Measurements from ENCODE around the gene ODC1. TPM values are rescaled to one million over a fixed set of nuclear protein-coding genes. Genes with fewer than 3 reads are reported as not detected.

The ODC1 gene
- total RNA-seq, 4 donors from 2014 or later, result 70.1 to 158 (median 94.8) TPM

GRCh38 chr2:10494351-10495066, 46.4 kb upstream of the ODC1 start:
- 56 to 74% methylated on average over 8 to 13 of the region's 13 CpGs for WGBS, 2 donors
- peaks cover 0 to 24% of the 10 kb centered on the region in 2 donors for H3K27me3 ChIP-seq

GRCh38 chr2:10493634-10494281, 45.6 kb upstream of the ODC1 start:
- Histone ChIP-seq H3K4me3 (no peak overlapping the region), H3K9me3 (peaks cover 0 to 21% (median 0%) of the 10 kb centered on the region in 4 donors), H3K4me1 (no peaks in the 10 kb centered on the region), H3K27me3 (peaks cover 0 to 23% of the 10 kb centered on the region in 2 donors), H3K36me3 (no peaks in the 10 kb centered on the region), H3K27ac (no peak overlapping the region)
- WGBS, 2 donors, result 60 to 69% methylated on average over 18 to 22 of the region's 22 CpGs
- DNase-seq (ENCODE audit: low spot score in 2 of 2), result no peak
- TF ChIP-seq CTCF (IDR thresholded peaks at IDR 0.05), result no peak
- TF ChIP-seq POLR2A (IDR thresholded peaks at IDR 0.05), result no peak
- TF ChIP-seq EP300 (IDR thresholded peaks at IDR 0.05), result no peak

More at GRCh38 chr2:10494351-10495066, 46.4 kb upstream of the ODC1 start:
- no peak overlapping the region for H3K4me3 ChIP-seq
- H3K27ac ChIP-seq, result no peak overlapping the region
- H3K36me3 ChIP-seq, result no peaks in the 10 kb centered on the region
- H3K9me3 ChIP-seq, result peaks cover 0 to 21% (median 0%) of the 10 kb centered on the region in 4 donors
- no peak for TF ChIP-seq CTCF (IDR thresholded peaks at IDR 0.05)
- TF ChIP-seq EP300 (IDR thresholded peaks at IDR 0.05), result no peak
- no peak for TF ChIP-seq POLR2A (IDR thresholded peaks at IDR 0.05)
- DNase-seq (ENCODE audit: low spot score in 2 of 2), result no peak
- H3K4me1 ChIP-seq, result no peaks in the 10 kb centered on the region

GRCh38 chr2:10493075-10493633, 45.0 kb upstream of the ODC1 start:
- no peak overlapping the region for H3K4me3 ChIP-seq
- DNase-seq (ENCODE audit: low spot score in 2 of 2), result no peak
- H3K9me3 ChIP-seq, result peaks cover 0 to 21% (median 0%) of the 10 kb centered on the region in 4 donors
- TF ChIP-seq POLR2A (IDR thresholded peaks at IDR 0.05) (no peak), EP300 (IDR thresholded peaks at IDR 0.05) (no peak), CTCF (IDR thresholded peaks at IDR 0.05) (no peak)
- H3K4me1 ChIP-seq, result no peaks in the 10 kb centered on the region
- WGBS, 2 donors, result 83 to 87% methylated on average over 5 of the region's 5 CpGs
- no peaks in the 10 kb centered on the region for H3K36me3 ChIP-seq
- H3K27me3 ChIP-seq, result peaks cover 0 to 17% of the 10 kb centered on the region in 2 donors
- no peak overlapping the region for H3K27ac ChIP-seq

- DNase-seq (ENCODE audit: low spot score in 2 of 2), result no peak
- H3K27me3 ChIP-seq, result peaks cover 0 to 7% of the 10 kb centered on the region in 2 donors
- peak overlapping the region in 1 of 4 donors; percentile 37 for H3K27ac ChIP-seq
- no peak for TF ChIP-seq EP300 (IDR thresholded peaks at IDR 0.05)
- no peak for TF ChIP-seq CTCF (IDR thresholded peaks at IDR 0.05)
- no peak for TF ChIP-seq POLR2A (IDR thresholded peaks at IDR 0.05)
- WGBS, 2 donors, result 83 to 87% methylated on average over 8 of the region's 8 CpGs
- no peaks in the 10 kb centered on the region for H3K36me3 ChIP-seq
- H3K9me3 ChIP-seq, result peaks cover 0 to 21% (median 0%) of the 10 kb centered on the region in 4 donors
- H3K4me3 ChIP-seq, result no peak overlapping the region
- H3K4me1 ChIP-seq, result no peaks in the 10 kb centered on the region
These were observed 42.7 kb upstream of the ODC1 start for GRCh38 chr2:10490806-10491291.

All from tibial nerve (tissue), 4 donors.